ENCODE data around the gene IGF2BP2. TPM values are rescaled to one million over a fixed set of nuclear protein-coding genes. Genes with fewer than 3 reads are reported as not detected.
"Not testable (repeated sequence)": the region's sequence is repeated elsewhere in the genome, so short reads cannot be mapped to it uniquely, and the experiment has no call there.

IGF2BP2 gene
- total RNA-seq, 1 donor from 2014 or later = 57.6 TPM

GRCh38 chr3:185778821-185779220 is 46.0 kb downstream of the IGF2BP2 start:
- DNase-seq (ENCODE audit: low read depth) = no peak
- TF ChIP-seq, protein P1, sequence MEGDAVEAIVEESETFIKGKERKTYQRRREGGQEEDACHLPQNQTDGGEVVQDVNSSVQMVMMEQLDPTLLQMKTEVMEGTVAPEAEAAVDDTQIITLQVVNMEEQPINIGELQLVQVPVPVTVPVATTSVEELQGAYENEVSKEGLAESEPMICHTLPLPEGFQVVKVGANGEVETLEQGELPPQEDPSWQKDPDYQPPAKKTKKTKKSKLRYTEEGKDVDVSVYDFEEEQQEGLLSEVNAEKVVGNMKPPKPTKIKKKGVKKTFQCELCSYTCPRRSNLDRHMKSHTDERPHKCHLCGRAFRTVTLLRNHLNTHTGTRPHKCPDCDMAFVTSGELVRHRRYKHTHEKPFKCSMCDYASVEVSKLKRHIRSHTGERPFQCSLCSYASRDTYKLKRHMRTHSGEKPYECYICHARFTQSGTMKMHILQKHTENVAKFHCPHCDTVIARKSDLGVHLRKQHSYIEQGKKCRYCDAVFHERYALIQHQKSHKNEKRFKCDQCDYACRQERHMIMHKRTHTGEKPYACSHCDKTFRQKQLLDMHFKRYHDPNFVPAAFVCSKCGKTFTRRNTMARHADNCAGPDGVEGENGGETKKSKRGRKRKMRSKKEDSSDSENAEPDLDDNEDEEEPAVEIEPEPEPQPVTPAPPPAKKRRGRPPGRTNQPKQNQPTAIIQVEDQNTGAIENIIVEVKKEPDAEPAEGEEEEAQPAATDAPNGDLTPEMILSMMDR (conservative IDR thresholded peaks at IDR 0.05; ENCODE audit: low read depth, low read length) = no peak
- no peak overlapping the region for H3K4me3 ChIP-seq (ENCODE audit: low read depth, low read length)

DNA sequence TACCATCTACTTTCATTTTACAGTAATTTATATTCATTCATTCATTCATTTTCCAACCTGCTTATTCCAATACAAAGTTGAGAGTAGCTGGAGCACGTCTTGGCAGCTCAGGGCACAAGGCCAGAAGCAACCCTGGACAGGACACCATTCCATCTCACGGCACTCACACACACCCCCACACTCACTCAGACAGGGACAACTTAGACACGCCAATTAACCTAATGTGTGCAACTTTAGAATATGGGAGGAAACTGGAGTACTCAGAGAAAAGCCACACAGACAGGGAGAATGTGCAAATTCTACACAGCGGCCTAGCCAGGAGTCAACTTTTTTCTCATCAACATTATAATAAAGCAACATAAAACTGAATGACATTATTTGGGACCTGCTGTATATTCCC is 46.7 kb downstream of the IGF2BP2 start:
- no peak overlapping the region for H3K4me3 ChIP-seq (ENCODE audit: low read depth, low read length)
- TF ChIP-seq, protein P1 (conservative IDR thresholded peaks at IDR 0.05; ENCODE audit: low read depth, low read length) = no peak
- no peak for DNase-seq (ENCODE audit: low read depth)

DNA sequence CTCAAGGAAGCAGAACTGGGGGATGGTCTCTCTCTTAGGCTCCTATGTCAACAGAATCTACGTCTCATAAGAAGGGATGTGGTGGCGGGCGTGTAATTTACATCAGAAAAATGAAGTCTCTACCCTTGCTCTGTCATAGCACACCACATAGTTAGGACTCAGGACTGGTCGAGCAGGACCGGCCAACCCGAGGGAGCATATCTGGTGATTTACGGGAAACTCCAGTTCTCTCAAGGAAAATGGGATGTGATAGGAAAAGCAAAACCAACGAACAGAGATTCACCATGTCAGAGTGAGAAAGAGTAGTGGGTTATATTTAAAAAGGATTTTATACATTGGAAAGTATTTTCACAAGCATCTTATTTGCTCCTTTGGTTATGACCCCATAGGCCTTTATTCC is 54.7 kb downstream of the IGF2BP2 start:
- H3K4me3 ChIP-seq (ENCODE audit: low read depth, low read length) = no peak overlapping the region
- no peak for DNase-seq (ENCODE audit: low read depth)
- TF ChIP-seq, protein P1 (conservative IDR thresholded peaks at IDR 0.05; ENCODE audit: low read depth, low read length) = no peak

DNA sequence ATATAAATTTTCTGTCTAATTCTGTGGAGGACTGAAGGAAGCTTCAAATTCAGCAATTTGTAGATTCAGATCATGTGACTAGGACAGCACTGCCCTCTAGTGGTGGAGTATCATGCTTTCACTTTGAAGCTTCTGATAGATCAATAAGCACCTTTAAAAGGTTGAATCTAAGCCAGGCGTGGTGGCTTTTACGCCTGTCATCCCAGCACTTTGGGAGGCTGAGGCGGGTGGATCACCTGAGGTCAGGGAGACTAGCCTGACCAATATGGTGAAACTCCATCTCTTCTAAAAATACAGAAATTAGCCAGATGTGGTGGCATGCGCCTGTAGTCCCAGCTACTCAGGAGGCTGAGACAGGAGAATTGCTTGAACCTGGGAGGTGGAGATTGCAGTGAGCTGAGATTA is 56.3 kb downstream of the IGF2BP2 start:
- TF ChIP-seq, protein P1 (conservative IDR thresholded peaks at IDR 0.05; ENCODE audit: low read depth, low read length) = peak; percentile 82
- DNase-seq (ENCODE audit: low read depth); H3K4me3 ChIP-seq (ENCODE audit: low read depth, low read length): not testable (repeated sequence)

DNA sequence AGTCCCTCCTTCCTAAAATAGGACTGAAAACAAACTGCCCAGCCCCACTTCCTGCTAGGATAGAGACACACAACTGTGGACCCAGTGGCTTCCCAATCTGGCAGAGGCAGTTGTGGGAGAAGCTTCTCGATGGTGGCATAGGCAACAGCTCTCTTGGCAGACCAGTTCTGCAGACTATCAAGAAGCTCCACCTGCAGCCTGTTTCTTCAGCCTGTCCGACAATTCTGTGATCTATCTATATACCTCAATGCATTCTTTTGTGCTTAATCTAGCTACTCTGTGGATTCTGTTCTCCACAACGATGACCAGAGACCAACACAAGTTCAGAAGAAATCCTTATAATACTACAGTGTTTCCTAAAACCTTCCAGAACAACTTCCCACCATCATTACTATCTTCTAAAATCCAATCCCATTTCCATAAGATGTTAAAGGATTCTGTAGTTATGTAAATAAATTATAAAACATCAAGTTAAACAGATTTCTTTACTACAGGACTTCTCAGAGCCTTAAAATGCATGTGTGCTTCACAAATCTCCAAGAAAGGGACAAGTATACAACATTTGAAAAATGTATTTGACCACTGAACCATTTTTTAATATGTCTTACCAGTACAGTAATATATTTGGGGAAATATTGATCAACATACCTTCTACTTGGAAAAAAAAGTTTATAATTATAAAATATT is 57.7 kb downstream of the IGF2BP2 start:
- DNase-seq (ENCODE audit: low read depth) = no peak
- no peak overlapping the region for H3K4me3 ChIP-seq (ENCODE audit: low read depth, low read length)

DNA sequence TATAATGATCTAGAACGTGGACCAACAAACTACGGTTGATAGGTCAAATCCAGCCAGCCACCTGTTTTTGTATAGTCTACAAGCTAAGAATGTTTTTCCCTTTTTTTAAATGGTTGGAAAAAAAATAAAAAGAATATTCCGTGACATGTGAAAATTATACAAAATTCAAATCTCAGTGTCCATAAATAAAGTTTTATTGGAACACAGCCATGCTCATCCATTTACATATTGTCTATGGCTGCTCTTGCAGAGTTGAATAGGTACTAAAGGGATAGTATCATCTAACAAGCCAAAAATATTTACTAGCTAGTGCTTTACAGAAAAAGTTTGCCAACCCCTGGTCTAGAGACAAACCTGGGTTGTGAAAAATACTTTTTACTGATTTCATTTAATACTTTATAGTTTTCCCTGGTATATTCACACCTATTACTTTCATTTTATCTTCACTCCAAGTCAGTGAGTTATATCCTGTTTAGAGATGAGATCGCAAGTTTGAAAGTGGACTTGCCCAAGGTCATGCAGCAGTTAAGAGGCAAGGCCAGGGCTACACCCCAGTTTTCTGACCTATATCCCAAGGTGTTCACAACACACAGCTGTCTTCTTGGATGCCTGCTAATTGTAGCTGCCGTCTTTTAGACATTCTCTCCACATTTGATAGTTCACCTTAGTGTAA is 58.4 kb downstream of the IGF2BP2 start:
- DNase-seq (ENCODE audit: low read depth) = no peak
- no peak overlapping the region for H3K4me3 ChIP-seq (ENCODE audit: low read depth, low read length)
- TF ChIP-seq, protein P1 (conservative IDR thresholded peaks at IDR 0.05; ENCODE audit: low read depth, low read length) = no peak

More for the DNA sequence above, 57.7 kb downstream of the IGF2BP2 start:
- TF ChIP-seq, protein P1 (conservative IDR thresholded peaks at IDR 0.05; ENCODE audit: low read depth, low read length) = no peak
